GM19467 (cell line): ENCODE measurements around the gene STEEP1.
A peak's percentile ranks its signal among the peaks of the same experiment; 100 is the strongest.

Experiments
- ATAC-seq: cut with Tn5 transposase; IDR thresholded peaks from one replicate; pipeline ENCODE4 v1.9.1; 2021; ENCODE audit warnings: mild to moderate bottlenecking, moderate library complexity; ENCODE audit not compliant: unreplicated experiment

The STEEP1 gene

GRCh38 chrX:119565107-119565663 is at the start of gene STEEP1:
Gene STEEP1 (minus strand): TSS chrX:119565409. CDS start chrX:119565355, 54 bp downstream.
- ATAC-seq: peak; percentile 82

- no peak for ATAC-seq
Observed at GRCh38 chrX:119614776-119615175, 49.6 kb upstream of the STEEP1 start.

- ATAC-seq: no peak
Observed at GRCh38 chrX:119607018-119607389, 41.8 kb upstream of the STEEP1 start.

GRCh38 chrX:119606280-119607017 is 41.2 kb upstream of the STEEP1 start, which contains the start of gene NKRF:
Gene NKRF (minus strand): TSS chrX:119606424.
- ATAC-seq: peak; percentile 69

- peak; percentile 4 for ATAC-seq
Observed at GRCh38 chrX:119605464-119606279, 40.5 kb upstream of the STEEP1 start.

GRCh38 chrX:119604766-119605463 is 39.7 kb upstream of the STEEP1 start:
- no peak for ATAC-seq

- ATAC-seq: no peak
Observed at GRCh38 chrX:119602701-119603255, 37.6 kb upstream of the STEEP1 start.

- ATAC-seq: no peak
Observed at GRCh38 chrX:119589810-119590209, 24.6 kb upstream of the STEEP1 start.

GRCh38 chrX:119583431-119584059 is 18.3 kb upstream of the STEEP1 start:
- ATAC-seq: no peak

GRCh38 chrX:119579414-119579813 is 14.2 kb upstream of the STEEP1 start:
- no peak for ATAC-seq

- peak; percentile 72 for ATAC-seq
Observed at GRCh38 chrX:119574394-119575266, 9.4 kb upstream of the STEEP1 start, which contains the start of gene UBE2A. Gene UBE2A (plus strand): TSS chrX:119574563. CDS start chrX:119574712, 149 bp downstream.

GRCh38 chrX:119573840-119574393 is 8.7 kb upstream of the STEEP1 start:
- ATAC-seq: no peak

- no peak for ATAC-seq
Observed at GRCh38 chrX:119573222-119573621, 8.0 kb upstream of the STEEP1 start.

- ATAC-seq: no peak
Observed at GRCh38 chrX:119570351-119570835, 5.2 kb upstream of the STEEP1 start.

GRCh38 chrX:119552508-119552907 is 12.7 kb downstream of the STEEP1 start:
- no peak for ATAC-seq

GRCh38 chrX:119549327-119550016 is 15.7 kb downstream of the STEEP1 start:
- no peak for ATAC-seq

- ATAC-seq: no peak
Observed at GRCh38 chrX:119541188-119541587, 24.0 kb downstream of the STEEP1 start.

- no peak for ATAC-seq
Observed at GRCh38 chrX:119539872-119540271, 25.3 kb downstream of the STEEP1 start.
